HepG2 (cell line): ENCODE results near the gene BTF3L4. TPM values are rescaled to one million over a fixed set of nuclear protein-coding genes. Genes with fewer than 3 reads are reported as not detected.
A peak's percentile ranks its signal among the peaks of the same experiment; 100 is the strongest.

Experiments used
- ATM ChIP-seq: fragments of 450-650 bp; IDR thresholded peaks from 2 replicates; pipeline ENCODE4 v1.7.1; 2017; ENCODE audit warnings: mild to moderate bottlenecking, borderline replicate concordance
- CENPT ChIP-seq: sonication (generic); formaldehyde crosslinking; IDR thresholded peaks from 2 replicates; pipeline ENCODE4 v1.8.0; 2022; ENCODE audit warnings: low read depth, mild to moderate bottlenecking, moderate library complexity, missing genetic modification reagents
- NFYC ChIP-seq: IDR thresholded peaks from 2 replicates; pipeline ENCODE4 v1.6.1; 2016; ENCODE audit warnings: missing genetic modification reagents, missing compliant biosample characterization
- NR2C2 ChIP-seq: sonication (generic); formaldehyde crosslinking; IDR thresholded peaks from 2 replicates; pipeline ENCODE4 v1.4.0; 2020; ENCODE audit warnings: missing genetic modification reagents, mild to moderate bottlenecking, moderate library complexity, borderline replicate concordance
- PAF1 ChIP-seq: IDR thresholded peaks from 2 replicates; pipeline ENCODE4 v1.6.1; 2016; ENCODE audit warnings: missing genetic modification reagents, missing compliant biosample characterization
- RARG ChIP-seq: sonication (generic); formaldehyde crosslinking; IDR thresholded peaks from 2 replicates; pipeline ENCODE4 v1.4.0; 2020; ENCODE audit warnings: low read depth, mild to moderate bottlenecking, missing genetic modification reagents
- REPIN1 ChIP-seq: sonication (generic); formaldehyde crosslinking; IDR thresholded peaks from 2 replicates; pipeline ENCODE4 v1.8.0; 2022; ENCODE audit warnings: missing genetic modification reagents, low read depth, mild to moderate bottlenecking, borderline replicate concordance
- SNAPC2 ChIP-seq: sonication (generic); formaldehyde crosslinking; IDR thresholded peaks from 2 replicates; pipeline ENCODE4 v1.8.1; 2022; ENCODE audit warnings: mild to moderate bottlenecking, missing genetic modification reagents
- SRSF4 ChIP-seq: fragments of 200-400 bp; formaldehyde crosslinking; IDR thresholded peaks from one replicate; pipeline ENCODE4 v1.6.1; 2018; ENCODE audit warnings: mild to moderate bottlenecking, low read depth, low read length, moderate library complexity; ENCODE audit not compliant: poor library complexity, severe bottlenecking
- U2AF2 ChIP-seq: fragments of 200-400 bp; formaldehyde crosslinking; IDR thresholded peaks from 2 replicates; pipeline ENCODE4 v1.6.1; 2017; ENCODE audit warnings: low read depth, mild to moderate bottlenecking, low read length
- ZNF484 ChIP-seq: sonication (generic); formaldehyde crosslinking; IDR thresholded peaks from 2 replicates; pipeline ENCODE4 v1.5.1; 2020; ENCODE audit warnings: mild to moderate bottlenecking, low read depth, missing genetic modification reagents, borderline replicate concordance
- ZNF703 ChIP-seq: sonication (generic); formaldehyde crosslinking; IDR thresholded peaks from 2 replicates; pipeline ENCODE4 v1.5.1; 2020; ENCODE audit warnings: missing genetic modification reagents, mild to moderate bottlenecking, moderate library complexity, borderline replicate concordance
- ZSCAN12 ChIP-seq: sonication (generic); formaldehyde crosslinking; IDR thresholded peaks from 2 replicates; pipeline ENCODE4 v1.9.0; 2021; ENCODE audit warnings: mild to moderate bottlenecking, missing genetic modification reagents
- polyA plus RNA-seq, 8 experiments: library from polyadenylated mRNA; depleted of rRNA in 3 of 8; stranded (reverse) in 7 of 8; unstranded in 1 of 8; fragments of >200 nt; fragmentation: Illumina TruSeq in 4 of 8; extraction: Trizol in 4 of 8; gene quantifications; 2 replicates each; pipeline versions ENCODE4 v1.2.1 to v1.2.3, GENCODE V29; 2011 to 2016; ENCODE audit warnings: low read depth in 4 of 8, missing spikeins in 1 of 8, mixed read lengths in 1 of 8; ENCODE audit not compliant: insufficient read depth in 1 of 8
- total RNA-seq, 5 experiments: library from RNA; depleted of rRNA; stranded (reverse); fragments of >200 nt; fragmentation: Illumina TruSeq; extraction: Trizol; gene quantifications; 2 replicates each; pipeline ENCODE4 v1.2.3, GENCODE V29; 2016; ENCODE audit warnings: low read depth in 1 of 5
- TF ChIP-seq, protein P1 (sequence below): sonication (generic); formaldehyde crosslinking; IDR thresholded peaks from 2 replicates; pipeline ENCODE4 v1.5.0; 2020; ENCODE audit warnings: mild to moderate bottlenecking, missing genetic modification reagents
- TF ChIP-seq, protein P2 (sequence below): sonication (generic); formaldehyde crosslinking; IDR thresholded peaks from 2 replicates; pipeline ENCODE4 v1.4.0; 2020; ENCODE audit warnings: mild to moderate bottlenecking, low read depth, missing genetic modification reagents
- TF ChIP-seq, protein P3 (sequence below): sonication (generic); formaldehyde crosslinking; IDR thresholded peaks from 2 replicates; pipeline ENCODE4 v1.4.0; 2020; ENCODE audit warnings: mild to moderate bottlenecking, missing genetic modification reagents
- TF ChIP-seq, protein P4 (sequence below): sonication (generic); formaldehyde crosslinking; IDR thresholded peaks from 2 replicates; pipeline ENCODE4 v1.5.0; 2020; ENCODE audit warnings: mild to moderate bottlenecking, missing genetic modification reagents, borderline replicate concordance
- TF ChIP-seq, protein P5 (sequence below): IDR thresholded peaks from 2 replicates; pipeline ENCODE4 v1.6.1; 2016; ENCODE audit warnings: missing genetic modification reagents, missing compliant biosample characterization
- TF ChIP-seq, protein P6 (sequence below): sonication (generic); formaldehyde crosslinking; IDR thresholded peaks from 2 replicates; pipeline ENCODE4 v1.5.0; 2020; ENCODE audit warnings: missing genetic modification reagents

The BTF3L4 gene
- total and polyA plus RNA-seq, 2 of the 13 experiments (the other 11 are each of a cell fraction or from before 2014, with no cell fraction given): 59.0 to 74.3 TPM

DNA sequence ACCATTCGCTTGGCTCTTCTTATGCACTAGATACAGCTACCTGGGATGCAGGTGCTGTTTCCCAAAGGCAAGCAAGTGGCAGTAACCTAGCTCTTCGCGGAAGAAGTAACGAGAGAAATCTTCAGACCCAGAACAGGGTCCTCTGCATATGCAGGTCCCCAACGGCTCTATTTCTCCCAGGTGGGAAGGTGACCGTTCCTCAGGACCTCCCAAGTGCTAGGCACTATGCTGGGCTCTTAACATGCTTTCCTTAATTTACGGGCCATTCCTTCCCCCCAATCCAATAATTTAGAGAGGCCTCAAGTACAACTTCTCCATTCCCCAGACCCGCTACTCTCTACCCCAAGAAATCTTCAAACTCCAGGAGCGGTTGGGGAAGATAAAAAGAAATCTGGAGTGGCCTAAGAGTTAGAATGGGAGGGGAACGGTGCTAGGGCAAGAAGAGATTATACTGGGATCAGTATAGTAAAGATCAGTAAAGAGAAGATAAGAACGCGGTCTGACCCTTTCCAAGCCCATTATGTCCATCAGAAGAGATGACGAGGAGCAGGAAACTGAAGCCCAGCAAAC is 1.5 kb upstream of the BTF3L4 start (continued):
- TF ChIP-seq, protein P1, sequence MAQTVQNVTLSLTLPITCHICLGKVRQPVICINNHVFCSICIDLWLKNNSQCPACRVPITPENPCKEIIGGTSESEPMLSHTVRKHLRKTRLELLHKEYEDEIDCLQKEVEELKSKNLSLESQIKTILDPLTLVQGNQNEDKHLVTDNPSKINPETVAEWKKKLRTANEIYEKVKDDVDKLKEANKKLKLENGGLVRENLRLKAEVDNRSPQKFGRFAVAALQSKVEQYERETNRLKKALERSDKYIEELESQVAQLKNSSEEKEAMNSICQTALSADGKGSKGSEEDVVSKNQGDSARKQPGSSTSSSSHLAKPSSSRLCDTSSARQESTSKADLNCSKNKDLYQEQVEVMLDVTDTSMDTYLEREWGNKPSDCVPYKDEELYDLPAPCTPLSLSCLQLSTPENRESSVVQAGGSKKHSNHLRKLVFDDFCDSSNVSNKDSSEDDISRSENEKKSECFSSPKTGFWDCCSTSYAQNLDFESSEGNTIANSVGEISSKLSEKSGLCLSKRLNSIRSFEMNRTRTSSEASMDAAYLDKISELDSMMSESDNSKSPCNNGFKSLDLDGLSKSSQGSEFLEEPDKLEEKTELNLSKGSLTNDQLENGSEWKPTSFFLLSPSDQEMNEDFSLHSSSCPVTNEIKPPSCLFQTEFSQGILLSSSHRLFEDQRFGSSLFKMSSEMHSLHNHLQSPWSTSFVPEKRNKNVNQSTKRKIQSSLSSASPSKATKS (CRISPR knock-in tag): 0 out of 2 replicates have a peak, but pooled peaks have one; percentile 73
- TF ChIP-seq NFYC (CRISPR knock-in tag) (no peak), REPIN1 (CRISPR knock-in tag) (0 out of 2 replicates have a peak, but pooled peaks have one; percentile 8), ZNF703 (CRISPR knock-in tag) (no peak), NR2C2 (CRISPR knock-in tag) (no peak), CENPT (no peak), U2AF2 (no peak), ZSCAN12 (CRISPR knock-in tag) (no peak), SRSF4 (no peak), SNAPC2 (CRISPR knock-in tag) (0 out of 2 replicates have a peak, but pooled peaks have one; percentile 29), RARG (CRISPR knock-in tag) (no peak), ATM (no peak), ZNF484 (no peak), PAF1 (CRISPR knock-in tag) (no peak)
- TF ChIP-seq, protein P2, sequence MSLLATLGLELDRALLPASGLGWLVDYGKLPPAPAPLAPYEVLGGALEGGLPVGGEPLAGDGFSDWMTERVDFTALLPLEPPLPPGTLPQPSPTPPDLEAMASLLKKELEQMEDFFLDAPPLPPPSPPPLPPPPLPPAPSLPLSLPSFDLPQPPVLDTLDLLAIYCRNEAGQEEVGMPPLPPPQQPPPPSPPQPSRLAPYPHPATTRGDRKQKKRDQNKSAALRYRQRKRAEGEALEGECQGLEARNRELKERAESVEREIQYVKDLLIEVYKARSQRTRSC (CRISPR knock-in tag): no peak
- TF ChIP-seq, protein P3, sequence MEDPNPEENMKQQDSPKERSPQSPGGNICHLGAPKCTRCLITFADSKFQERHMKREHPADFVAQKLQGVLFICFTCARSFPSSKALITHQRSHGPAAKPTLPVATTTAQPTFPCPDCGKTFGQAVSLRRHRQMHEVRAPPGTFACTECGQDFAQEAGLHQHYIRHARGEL (CRISPR knock-in tag): no peak
- TF ChIP-seq, protein P4, sequence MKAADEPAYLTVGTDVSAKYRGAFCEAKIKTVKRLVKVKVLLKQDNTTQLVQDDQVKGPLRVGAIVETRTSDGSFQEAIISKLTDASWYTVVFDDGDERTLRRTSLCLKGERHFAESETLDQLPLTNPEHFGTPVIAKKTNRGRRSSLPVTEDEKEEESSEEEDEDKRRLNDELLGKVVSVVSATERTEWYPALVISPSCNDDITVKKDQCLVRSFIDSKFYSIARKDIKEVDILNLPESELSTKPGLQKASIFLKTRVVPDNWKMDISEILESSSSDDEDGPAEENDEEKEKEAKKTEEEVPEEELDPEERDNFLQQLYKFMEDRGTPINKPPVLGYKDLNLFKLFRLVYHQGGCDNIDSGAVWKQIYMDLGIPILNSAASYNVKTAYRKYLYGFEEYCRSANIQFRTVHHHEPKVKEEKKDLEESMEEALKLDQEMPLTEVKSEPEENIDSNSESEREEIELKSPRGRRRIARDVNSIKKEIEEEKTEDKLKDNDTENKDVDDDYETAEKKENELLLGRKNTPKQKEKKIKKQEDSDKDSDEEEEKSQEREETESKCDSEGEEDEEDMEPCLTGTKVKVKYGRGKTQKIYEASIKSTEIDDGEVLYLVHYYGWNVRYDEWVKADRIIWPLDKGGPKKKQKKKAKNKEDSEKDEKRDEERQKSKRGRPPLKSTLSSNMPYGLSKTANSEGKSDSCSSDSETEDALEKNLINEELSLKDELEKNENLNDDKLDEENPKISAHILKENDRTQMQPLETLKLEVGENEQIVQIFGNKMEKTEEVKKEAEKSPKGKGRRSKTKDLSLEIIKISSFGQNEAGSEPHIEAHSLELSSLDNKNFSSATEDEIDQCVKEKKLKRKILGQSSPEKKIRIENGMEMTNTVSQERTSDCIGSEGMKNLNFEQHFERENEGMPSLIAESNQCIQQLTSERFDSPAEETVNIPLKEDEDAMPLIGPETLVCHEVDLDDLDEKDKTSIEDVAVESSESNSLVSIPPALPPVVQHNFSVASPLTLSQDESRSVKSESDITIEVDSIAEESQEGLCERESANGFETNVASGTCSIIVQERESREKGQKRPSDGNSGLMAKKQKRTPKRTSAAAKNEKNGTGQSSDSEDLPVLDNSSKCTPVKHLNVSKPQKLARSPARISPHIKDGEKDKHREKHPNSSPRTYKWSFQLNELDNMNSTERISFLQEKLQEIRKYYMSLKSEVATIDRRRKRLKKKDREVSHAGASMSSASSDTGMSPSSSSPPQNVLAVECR: no peak
- TF ChIP-seq, protein P5, sequence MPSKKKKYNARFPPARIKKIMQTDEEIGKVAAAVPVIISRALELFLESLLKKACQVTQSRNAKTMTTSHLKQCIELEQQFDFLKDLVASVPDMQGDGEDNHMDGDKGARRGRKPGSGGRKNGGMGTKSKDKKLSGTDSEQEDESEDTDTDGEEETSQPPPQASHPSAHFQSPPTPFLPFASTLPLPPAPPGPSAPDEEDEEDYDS: no peak
- TF ChIP-seq, protein P6, sequence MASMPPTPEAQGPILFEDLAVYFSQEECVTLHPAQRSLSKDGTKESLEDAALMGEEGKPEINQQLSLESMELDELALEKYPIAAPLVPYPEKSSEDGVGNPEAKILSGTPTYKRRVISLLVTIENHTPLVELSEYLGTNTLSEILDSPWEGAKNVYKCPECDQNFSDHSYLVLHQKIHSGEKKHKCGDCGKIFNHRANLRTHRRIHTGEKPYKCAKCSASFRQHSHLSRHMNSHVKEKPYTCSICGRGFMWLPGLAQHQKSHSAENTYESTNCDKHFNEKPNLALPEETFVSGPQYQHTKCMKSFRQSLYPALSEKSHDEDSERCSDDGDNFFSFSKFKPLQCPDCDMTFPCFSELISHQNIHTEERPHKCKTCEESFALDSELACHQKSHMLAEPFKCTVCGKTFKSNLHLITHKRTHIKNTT: no peak
